HL-60 (cell line): ENCODE results near the gene CD3D.

Source experiments
- DNase-seq, 2 experiments: peaks; one replicate each; pipeline ENCODE4 v3.0.0-alpha.2; 2010 to 2020; ENCODE audit warnings: low read depth in 1 of 2, low spot score in 1 of 2
- H3K27ac ChIP-seq: fragments of 250-450 bp; sonication (Bioruptor Pico); replicated peaks from 2 replicates; pipeline ENCODE4 v1.5.1; 2020; ENCODE audit warnings: mild to moderate bottlenecking, moderate library complexity
- H3K27me3 ChIP-seq: fragments of 250-450 bp; sonication (Bioruptor Pico); 2 replicates; pipeline ENCODE4 v1.5.1; 2021; ENCODE audit warnings: mild to moderate bottlenecking, moderate library complexity; ENCODE audit not compliant: insufficient read depth, poor library complexity, severe bottlenecking
- H3K4me3 ChIP-seq: replicated peaks from 2 replicates; pipeline ENCODE4 v1.5.1; 2011; ENCODE audit warnings: mild to moderate bottlenecking, control low read depth, low read length; ENCODE audit not compliant: insufficient read depth
- CTCF ChIP-seq: IDR thresholded peaks from one replicate; pipeline ENCODE4 v1.5.1; 2011; ENCODE audit warnings: low read length, control low read depth, inconsistent platforms; ENCODE audit not compliant: insufficient read depth
- GABPA ChIP-seq: IDR thresholded peaks from 2 replicates; pipeline ENCODE4 v1.6.1; 2012; ENCODE audit warnings: low read depth
- POLR2AphosphoS5 ChIP-seq: IDR thresholded peaks from 2 replicates; pipeline ENCODE4 v1.6.1; 2012; ENCODE audit warnings: low read depth
- REST ChIP-seq: IDR thresholded peaks from 2 replicates; pipeline ENCODE4 v1.6.1; 2012; ENCODE audit warnings: low read depth; ENCODE audit not compliant: insufficient replicate concordance
- SPI1 ChIP-seq: IDR thresholded peaks from 2 replicates; pipeline ENCODE4 v1.6.1; 2012; ENCODE audit warnings: low read depth, mild to moderate bottlenecking, borderline replicate concordance

CD3D gene

GRCh38 chr11:118319337-118319707, 23.2 kb downstream of the CD3D start:
- DNase-seq: peak; percentile 77 to 79
- no peak overlapping the region for H3K4me3 ChIP-seq
- peak; percentile 88 for TF ChIP-seq SPI1
- TF ChIP-seq GABPA: no peak
- H3K27me3 ChIP-seq: no peaks in the 10 kb centered on the region
- H3K27ac ChIP-seq: peak overlapping the region; percentile 22; the same call in 1 of the 2 replicates

- Histone ChIP-seq H3K27me3 (no peaks in the 10 kb centered on the region), H3K4me3 (no peak overlapping the region), H3K27ac (peak overlapping the region; percentile 22; the same call in 1 of the 2 replicates)
- TF ChIP-seq GABPA: no peak
- TF ChIP-seq SPI1: no peak
- TF ChIP-seq REST: no peak
- no peak for TF ChIP-seq CTCF
- no peak for TF ChIP-seq POLR2AphosphoS5
- no peak for DNase-seq
Observed at GRCh38 chr11:118318581-118319336, 23.7 kb downstream of the CD3D start.

GRCh38 chr11:118318124-118318523, 24.4 kb downstream of the CD3D start:
- TF ChIP-seq POLR2AphosphoS5 (no peak), SPI1 (no peak), CTCF (no peak), GABPA (no peak), REST (no peak)
- DNase-seq: no peak
- H3K27ac ChIP-seq: 0 out of 2 replicates have a peak overlapping the region, but pooled peaks have one; percentile 7
- H3K4me3 ChIP-seq: no peak overlapping the region
- no peaks in the 10 kb centered on the region for H3K27me3 ChIP-seq

- Histone ChIP-seq H3K4me3 (no peak overlapping the region), H3K27ac (no peak overlapping the region), H3K27me3 (no peaks in the 10 kb centered on the region)
- no peak for TF ChIP-seq CTCF
- TF ChIP-seq POLR2AphosphoS5: no peak
- no peak for TF ChIP-seq REST
- no peak for TF ChIP-seq SPI1
- DNase-seq: no peak
Observed at GRCh38 chr11:118314988-118315411, 27.5 kb downstream of the CD3D start.
